Measurements from ENCODE around the gene NUDT14. TPM values are rescaled to one million over a fixed set of nuclear protein-coding genes. Genes with fewer than 3 reads are reported as not detected.

NUDT14 gene
- total RNA-seq, 4 donors from 2014 or later: 11.0 to 22.3 (median 13.2) TPM; not detected in 1

GRCh38 chr14:105203057-105203531 lies 22.0 kb upstream of the NUDT14 start:
- no peaks in the 10 kb centered on the region for H3K9me3 ChIP-seq
- intact Hi-C loops (cut with DNase I; ENCODE audit: low total_unique reads): loop anchor here (5.0 kb wide), 1 partner anchor 149 kb away; no protein-coding TSS in a partner anchor
- H3K27ac ChIP-seq: no peak overlapping the region
- no peaks in the 10 kb centered on the region for H3K36me3 ChIP-seq
- H3K27me3 ChIP-seq: peaks cover 0 to 12% of the 10 kb centered on the region in 2 donors
- H3K4me1 ChIP-seq: peaks cover 0 to 8% of the 10 kb centered on the region in 2 donors
- DNase-seq: peak; percentile 69 to 75
- H3K4me3 ChIP-seq: no peak overlapping the region
- no peak for TF ChIP-seq POLR2A (IDR thresholded peaks at IDR 0.05)
- TF ChIP-seq, protein P1, sequence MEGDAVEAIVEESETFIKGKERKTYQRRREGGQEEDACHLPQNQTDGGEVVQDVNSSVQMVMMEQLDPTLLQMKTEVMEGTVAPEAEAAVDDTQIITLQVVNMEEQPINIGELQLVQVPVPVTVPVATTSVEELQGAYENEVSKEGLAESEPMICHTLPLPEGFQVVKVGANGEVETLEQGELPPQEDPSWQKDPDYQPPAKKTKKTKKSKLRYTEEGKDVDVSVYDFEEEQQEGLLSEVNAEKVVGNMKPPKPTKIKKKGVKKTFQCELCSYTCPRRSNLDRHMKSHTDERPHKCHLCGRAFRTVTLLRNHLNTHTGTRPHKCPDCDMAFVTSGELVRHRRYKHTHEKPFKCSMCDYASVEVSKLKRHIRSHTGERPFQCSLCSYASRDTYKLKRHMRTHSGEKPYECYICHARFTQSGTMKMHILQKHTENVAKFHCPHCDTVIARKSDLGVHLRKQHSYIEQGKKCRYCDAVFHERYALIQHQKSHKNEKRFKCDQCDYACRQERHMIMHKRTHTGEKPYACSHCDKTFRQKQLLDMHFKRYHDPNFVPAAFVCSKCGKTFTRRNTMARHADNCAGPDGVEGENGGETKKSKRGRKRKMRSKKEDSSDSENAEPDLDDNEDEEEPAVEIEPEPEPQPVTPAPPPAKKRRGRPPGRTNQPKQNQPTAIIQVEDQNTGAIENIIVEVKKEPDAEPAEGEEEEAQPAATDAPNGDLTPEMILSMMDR (IDR thresholded peaks at IDR 0.05): peak; percentile 90 to 91 (median 90)

- H3K27me3 ChIP-seq: peaks cover 0 to 12% of the 10 kb centered on the region in 2 donors
- no peak for TF ChIP-seq POLR2A (IDR thresholded peaks at IDR 0.05)
- TF ChIP-seq, protein P1 (IDR thresholded peaks at IDR 0.05): no peak
- no peaks in the 10 kb centered on the region for H3K9me3 ChIP-seq
- no peaks in the 10 kb centered on the region for H3K36me3 ChIP-seq
- peak overlapping the region in 1 of 2 donors; percentile 24 for H3K27ac ChIP-seq
- no peak for DNase-seq
- H3K4me1 ChIP-seq: peaks cover 0 to 8% of the 10 kb centered on the region in 2 donors
- no peak overlapping the region for H3K4me3 ChIP-seq
- intact Hi-C loops (cut with DNase I; ENCODE audit: low total_unique reads): loop anchor here (5.0 kb wide), 1 partner anchor 150 kb away; no protein-coding TSS in a partner anchor
These were observed 20.9 kb upstream of the NUDT14 start for GRCh38 chr14:105201925-105202513.

DNA sequence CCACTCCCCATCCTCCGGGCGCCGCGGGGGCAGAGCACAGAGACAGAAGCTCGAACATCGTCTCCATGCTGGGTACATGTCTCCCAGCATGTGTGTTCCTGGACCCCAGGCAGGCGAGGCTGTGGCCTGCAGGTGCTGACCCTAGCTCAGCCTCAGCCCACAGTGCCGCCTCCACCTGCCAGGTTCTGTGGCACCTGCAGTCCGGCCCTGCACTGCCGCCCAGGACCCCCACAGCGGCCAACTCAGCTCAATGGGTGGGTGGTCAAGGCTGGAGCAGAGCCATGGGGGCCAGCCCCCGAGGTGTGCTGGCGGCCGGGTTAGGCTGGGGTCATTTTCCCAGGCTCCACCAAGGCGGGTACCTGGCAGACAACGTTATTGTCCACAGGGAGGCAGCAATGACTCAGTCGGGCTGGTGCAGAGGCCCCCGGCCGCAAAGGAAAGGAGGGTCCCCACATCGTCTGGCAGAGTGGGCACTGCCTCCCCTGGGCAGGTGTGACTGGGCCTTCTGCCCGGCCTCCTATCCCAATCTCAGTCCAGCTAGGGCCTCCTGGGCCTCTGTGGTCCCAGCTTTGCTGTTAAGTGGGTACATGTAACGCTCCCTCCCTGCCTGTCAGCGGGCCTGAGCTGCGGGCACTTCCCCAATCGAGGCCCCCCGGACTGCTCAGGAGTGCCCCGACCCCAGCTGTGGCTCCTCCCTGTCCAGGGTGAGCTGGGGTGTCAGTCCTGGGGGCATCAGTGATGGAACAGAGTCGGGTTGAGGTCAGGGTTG lies 20.2 kb upstream of the NUDT14 start:
- Histone ChIP-seq H3K27ac (peak overlapping the region in 1 of 2 donors; percentile 24), H3K36me3 (no peaks in the 10 kb centered on the region), H3K27me3 (peaks cover 0 to 14% of the 10 kb centered on the region in 2 donors), H3K9me3 (no peaks in the 10 kb centered on the region), H3K4me1 (peaks cover 0 to 8% of the 10 kb centered on the region in 2 donors), H3K4me3 (no peak overlapping the region)
- DNase-seq: no peak
- intact Hi-C loops (cut with DNase I; ENCODE audit: low total_unique reads): loop anchor here (5.0 kb wide), 1 partner anchor 151 kb away; no protein-coding TSS in a partner anchor
- TF ChIP-seq POLR2A (IDR thresholded peaks at IDR 0.05): no peak
- TF ChIP-seq, protein P1 (IDR thresholded peaks at IDR 0.05): no peak

- DNase-seq: no peak
- intact Hi-C loops (cut with DNase I; ENCODE audit: low total_unique reads): loop anchor here (5.0 kb wide), 1 partner anchor 152 kb away; no protein-coding TSS in a partner anchor
- Histone ChIP-seq H3K36me3 (no peaks in the 10 kb centered on the region), H3K4me1 (peaks cover 0 to 7% of the 10 kb centered on the region in 2 donors), H3K4me3 (no peak overlapping the region), H3K9me3 (no peaks in the 10 kb centered on the region), H3K27me3 (peaks cover 0 to 21% of the 10 kb centered on the region in 2 donors), H3K27ac (no peak overlapping the region)
- TF ChIP-seq, protein P1 (IDR thresholded peaks at IDR 0.05): no peak
- no peak for TF ChIP-seq POLR2A (IDR thresholded peaks at IDR 0.05)
These were observed 19.5 kb upstream of the NUDT14 start for GRCh38 chr14:105200641-105201040.
